ENCODE measurements around the gene GORAB.
A peak's percentile ranks its signal among the peaks of the same experiment; 100 is the strongest.

GORAB gene

GRCh38 chr1:170539154-170539553 lies 7.2 kb downstream of the GORAB start:
- no peak for DNase-seq

- DNase-seq: no peak
These were observed 12.7 kb downstream of the GORAB start for GRCh38 chr1:170544624-170545023.

DNA sequence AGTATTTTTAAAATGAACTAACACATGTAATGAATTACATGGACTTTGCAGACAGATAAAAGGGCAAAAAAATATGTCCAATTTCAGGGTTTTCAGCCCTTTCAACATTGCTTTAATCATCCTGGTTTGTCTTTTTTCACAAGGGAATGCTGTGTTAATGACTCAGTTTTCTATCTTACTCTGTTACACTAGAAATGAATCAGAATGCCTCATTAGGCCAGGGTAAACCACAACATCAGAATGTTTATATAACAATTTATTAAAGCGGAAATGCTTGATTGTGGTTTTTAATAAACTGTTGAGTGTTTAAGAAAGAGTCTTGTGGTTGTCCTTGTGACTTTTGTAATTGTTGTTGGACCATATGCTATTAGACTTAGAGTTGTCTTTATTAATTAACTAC lies 13.5 kb downstream of the GORAB start:
- no peak for DNase-seq

DNA sequence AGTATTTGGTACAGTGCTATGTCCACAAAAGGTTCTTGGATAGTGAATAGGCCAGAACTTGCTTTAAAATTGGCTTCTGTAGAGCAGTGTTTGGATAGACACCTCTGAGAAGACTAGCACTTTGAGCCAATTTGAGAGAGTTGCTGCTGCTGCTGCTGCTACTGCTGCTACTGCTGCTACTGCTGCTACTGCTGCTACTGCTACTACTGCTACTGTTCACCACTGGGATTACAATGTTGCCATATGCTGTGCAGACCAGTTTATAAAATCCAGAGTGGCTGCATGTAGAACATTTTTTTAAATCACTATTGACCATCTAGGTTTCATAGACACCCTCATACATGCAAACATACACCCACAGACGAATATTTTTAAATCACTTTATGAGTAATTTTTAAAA lies 15.3 kb downstream of the GORAB start:
- DNase-seq: peak; percentile 24

DNA sequence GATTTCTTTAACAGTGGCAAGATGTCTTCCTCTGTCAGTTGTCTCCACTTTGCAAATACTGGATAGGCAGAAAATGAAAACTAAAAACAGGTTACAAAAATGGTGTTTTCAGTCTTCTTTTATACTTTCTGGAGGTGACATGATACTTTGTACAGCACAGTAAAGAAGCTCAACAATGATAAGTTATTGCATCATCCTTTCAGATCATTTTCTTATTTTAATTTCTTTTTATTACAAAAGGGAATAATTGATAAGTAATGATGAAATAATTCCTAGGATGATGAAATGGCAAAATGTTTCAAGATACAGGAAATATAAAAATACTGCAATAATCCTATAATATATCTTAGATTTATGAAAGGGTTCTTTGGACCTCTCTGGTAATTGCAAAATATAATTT lies 16.5 kb downstream of the GORAB start:
- no peak for DNase-seq

GRCh38 chr1:170555370-170555769 lies 23.4 kb downstream of the GORAB start:
- no peak for DNase-seq

DNA sequence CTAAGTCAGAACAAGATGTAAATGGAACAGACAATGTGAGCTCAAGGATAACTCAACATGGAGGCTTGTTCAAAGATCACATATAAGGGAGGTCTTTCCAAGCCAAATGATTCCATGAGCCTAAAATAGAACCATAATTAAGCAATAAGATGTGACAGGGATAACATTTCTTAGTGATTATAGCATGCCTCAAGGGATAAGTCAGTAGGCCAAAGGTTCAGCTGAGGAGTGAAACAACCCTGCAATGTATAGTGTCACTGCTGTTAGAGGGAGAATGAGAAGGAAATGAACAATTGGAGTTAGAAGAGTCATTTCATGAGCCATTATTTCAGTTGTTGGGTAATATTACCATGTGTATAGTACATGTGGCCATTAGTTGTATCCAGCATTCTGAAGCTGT lies 25.0 kb downstream of the GORAB start:
- no peak for DNase-seq

DNA sequence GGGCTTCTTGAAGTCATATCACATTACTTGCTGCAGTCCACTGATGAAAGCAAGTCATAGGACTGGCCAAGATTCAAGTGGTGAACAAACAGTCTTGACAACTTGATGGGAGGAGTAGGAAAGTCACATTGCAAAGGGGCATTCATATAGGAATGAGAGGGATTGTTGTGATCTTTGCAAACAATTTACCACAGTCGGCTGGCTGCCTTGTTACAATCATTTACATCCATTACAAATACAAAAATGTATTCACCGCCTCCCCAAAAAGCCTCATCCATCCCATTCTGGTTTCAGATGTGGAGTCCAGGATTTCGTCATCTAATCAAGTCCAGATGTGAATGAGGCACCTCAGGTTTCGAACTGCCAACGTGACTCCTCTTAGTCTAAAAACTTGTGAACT lies 26.8 kb downstream of the GORAB start:
- DNase-seq: no peak

DNA sequence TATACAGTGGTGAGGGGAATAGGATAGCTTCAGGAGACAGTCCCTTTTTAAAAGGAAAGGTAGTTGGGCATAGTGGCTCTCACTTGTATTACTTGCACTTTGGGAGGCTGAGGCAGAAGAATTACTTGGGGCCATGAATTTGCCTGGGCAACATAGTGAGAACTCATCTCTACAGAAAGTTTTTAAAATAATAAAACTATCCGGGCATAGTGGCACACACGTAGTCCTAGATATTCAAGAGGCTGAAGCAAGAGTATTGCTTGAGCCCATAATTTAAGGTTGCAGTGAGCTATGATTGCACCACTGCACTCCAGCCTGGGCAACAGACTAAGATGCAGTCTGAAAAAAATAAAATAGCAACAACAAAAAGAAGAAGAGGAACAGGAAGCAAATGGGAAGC lies 27.2 kb downstream of the GORAB start:
- DNase-seq: no peak

DNA sequence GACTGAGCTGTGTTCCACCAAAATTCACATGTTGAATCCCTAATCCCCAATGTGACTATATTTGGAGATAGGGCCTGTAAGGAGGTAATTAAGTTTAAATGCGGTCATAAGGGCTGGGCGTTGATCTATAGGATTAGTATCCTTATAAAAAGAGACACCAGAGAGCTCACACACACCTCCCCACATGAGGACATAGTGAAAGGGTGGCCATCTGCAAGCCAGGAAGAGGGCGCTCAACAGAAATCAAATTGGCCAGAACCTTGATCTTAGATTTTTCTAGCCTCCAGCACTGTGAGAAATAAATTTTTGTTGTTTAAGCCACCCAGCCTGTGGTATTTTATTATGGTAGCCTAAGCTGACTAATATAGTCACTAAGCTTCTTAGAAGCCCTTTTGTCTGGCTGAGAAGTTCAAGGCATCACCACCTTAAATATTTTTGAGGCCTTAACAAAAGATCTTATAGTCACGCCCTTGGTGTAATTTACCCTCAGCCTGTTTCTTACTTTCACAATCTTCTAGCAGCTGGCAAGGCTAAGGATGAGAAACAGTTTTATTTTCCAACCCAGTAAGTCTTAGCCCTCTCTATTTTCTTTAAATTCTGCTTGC lies 28.8 kb downstream of the GORAB start:
- DNase-seq: peak; percentile 75

DNA sequence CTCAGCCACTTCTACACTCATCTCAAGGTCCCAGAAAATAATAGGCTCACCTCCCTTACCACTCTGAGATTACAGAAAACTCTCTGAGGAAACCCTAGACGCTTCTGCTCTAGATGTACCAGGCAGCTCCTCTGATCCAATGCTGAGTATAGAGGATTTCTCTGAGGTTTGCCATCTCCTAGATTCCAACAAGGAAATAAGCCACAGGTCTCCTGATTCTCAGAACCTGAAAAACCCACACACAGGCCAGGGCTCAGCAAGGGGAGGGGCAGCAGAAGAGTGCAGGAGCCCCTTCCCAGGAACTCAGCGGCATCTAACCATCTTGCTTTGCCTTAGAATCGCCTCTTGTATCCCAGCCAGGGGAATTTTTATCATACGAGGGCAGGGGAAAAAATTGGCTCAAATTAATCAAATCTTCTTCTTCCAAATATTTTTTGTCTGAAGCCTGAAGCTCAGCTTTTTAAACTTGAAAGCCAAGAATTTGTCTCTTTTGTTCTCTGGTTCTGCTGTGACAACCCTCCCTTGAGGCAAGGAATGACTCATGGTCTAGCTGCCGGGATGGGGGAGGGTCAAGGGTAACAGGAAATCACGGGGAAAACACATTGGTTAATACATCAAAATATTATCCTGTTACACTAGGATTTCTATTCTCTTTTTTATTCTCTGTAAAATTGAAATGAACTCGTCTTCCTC lies 30.8 kb downstream of the GORAB start:
- DNase-seq: no peak

GRCh38 chr1:170567214-170567613 lies 35.2 kb downstream of the GORAB start:
- DNase-seq: no peak

GRCh38 chr1:170568197-170568596 lies 36.2 kb downstream of the GORAB start:
- DNase-seq: no peak

DNA sequence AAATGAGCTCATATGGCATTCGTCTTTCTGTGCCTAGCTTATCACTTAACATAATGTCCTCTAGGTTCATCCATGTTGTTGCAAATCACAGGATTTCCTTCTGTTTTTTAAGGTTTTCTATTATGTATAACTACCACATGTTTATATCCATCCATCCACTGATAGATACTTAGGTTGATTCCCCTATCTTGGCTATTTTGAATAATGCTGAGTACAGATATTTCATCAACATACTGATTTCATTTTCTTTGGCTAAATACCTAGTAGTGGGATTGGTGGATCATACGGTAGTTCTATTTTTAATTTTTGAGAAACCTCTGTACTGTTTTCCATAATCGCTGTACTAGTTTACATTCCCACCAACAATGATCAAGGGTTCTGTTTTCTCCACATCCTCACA lies 45.0 kb downstream of the GORAB start:
- DNase-seq: no peak

DNA sequence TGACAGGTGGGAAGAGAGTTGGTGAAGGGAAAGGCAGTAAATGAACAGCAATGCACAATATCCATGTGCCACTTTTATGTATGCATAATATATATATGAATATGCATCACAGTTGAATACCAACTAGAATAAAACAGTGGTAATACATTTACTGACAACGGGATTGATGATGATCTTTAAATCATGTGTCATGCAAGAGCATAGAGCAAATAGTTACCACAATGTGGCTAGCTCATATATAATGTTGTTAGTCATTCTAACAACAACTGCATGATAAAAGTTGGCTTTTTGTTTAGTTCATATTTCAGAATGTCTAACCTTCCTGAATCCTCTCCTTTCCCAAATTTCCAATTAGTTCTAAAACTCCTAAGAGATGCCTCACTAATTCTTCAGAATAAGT lies 46.4 kb downstream of the GORAB start:
- DNase-seq: no peak

GRCh38 chr1:170580636-170581440 lies 48.9 kb downstream of the GORAB start:
- DNase-seq: no peak

DNA sequence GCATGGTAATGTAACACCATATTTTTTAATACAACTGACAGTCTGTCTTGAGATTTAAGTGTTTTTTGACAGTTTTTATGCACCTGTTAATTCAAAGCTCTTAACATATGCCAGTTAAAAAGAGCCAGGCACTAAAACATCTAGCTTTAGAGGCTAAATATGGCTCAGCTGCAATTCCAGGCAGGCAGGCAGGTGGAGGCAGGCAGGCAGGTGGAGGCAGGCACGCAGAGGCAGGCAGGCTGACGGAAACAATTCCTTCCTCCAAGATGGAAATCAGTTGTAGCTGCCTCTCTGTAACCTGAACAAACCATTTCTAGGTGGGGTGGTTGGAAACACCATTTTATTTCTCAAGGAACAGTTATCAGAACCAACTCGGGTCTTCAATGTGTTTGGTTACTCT lies 51.2 kb downstream of the GORAB start:
- DNase-seq: no peak

- peak; percentile 80 for DNase-seq
These were observed 54.6 kb downstream of the GORAB start for GRCh38 chr1:170586321-170587252.

DNA sequence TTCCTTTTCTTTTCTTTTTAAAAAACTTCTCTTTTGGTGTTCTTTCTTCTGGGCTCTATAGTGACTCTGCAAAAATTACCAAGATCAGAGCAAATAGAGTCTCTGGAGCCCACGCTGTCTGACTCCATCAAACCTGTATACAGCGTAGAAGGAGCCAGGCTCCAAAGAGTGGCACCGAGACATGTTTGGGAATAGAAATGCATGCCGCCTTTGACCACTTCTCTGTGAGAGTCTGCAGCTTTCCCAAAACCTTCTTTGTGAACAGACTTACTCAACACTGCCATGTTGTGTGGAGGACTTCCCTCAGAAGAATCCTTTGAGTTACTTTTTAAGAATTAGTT lies 55.3 kb downstream of the GORAB start:
- DNase-seq: no peak

- DNase-seq: peak; percentile 16
These were observed 59.1 kb downstream of the GORAB start for GRCh38 chr1:170590921-170591705.

- DNase-seq: no peak
These were observed 60.7 kb downstream of the GORAB start for GRCh38 chr1:170592591-170593111.

Data from NCI-H82 (cell line).